ENCODE results near the gene TRPC4AP.

- no peak for TF ChIP-seq CTCF (IDR thresholded peaks at IDR 0.05)
- TF ChIP-seq POLR2A (IDR thresholded peaks at IDR 0.05) = no peak
Observed at GRCh38 chr20:35115606-35116005, 23.0 kb upstream of the TRPC4AP start.
